Upper lobe of left lung (tissue), 6 donors: ENCODE measurements around the gene FMO4. TPM values are rescaled to one million over a fixed set of nuclear protein-coding genes. Genes with fewer than 3 reads are reported as not detected.

Experiments
- small RNA-seq, 4 donors: library from RNA; depleted of rRNA; stranded (forward); fragments of <200 nt; gene quantifications; one replicate each; pipeline ENCODE3, GENCODE V24; 2016
- total RNA-seq, 6 donors: library from RNA; depleted of rRNA in 4 of 6; stranded (reverse); fragments of >200 nt in 4 of 6; gene quantifications; one replicate each; pipeline versions ENCODE4 v1.1.0 to v1.2.1, GENCODE V29; 2016 to 2021
- donor health status: DM: no; HTN: no; CAD: no; lungs with moderate emphysema.
- donor health status: DM: no; HTN: yes; CAD: no; lungs with severe emphysema.

Gene FMO4
- total RNA-seq, 6 donors from 2014 or later: 3.1 to 6.9 (median 3.7) TPM

Small RNAs within 50 kb of the gene (small RNA-seq; reads per million reads assigned to genes)
- gene SRP14P4: 0 reads per million in 4 donors

Other genes with a start within 250 kb of the FMO4 start
- 10 to 100 TPM in 5 of 6 donors, 1 to 10 TPM in 1; 9.1 to 16.7 (median 13.5) TPM for gene FMO3, start 223.3 kb upstream of the FMO4 start, total RNA-seq
- gene FMO2, start 128.9 kb upstream of the FMO4 start, total RNA-seq: 100 to 1,000 TPM; 118 to 259 (median 169) TPM
- gene FMO1, start 65.7 kb upstream of the FMO4 start, total RNA-seq: 1 to 10 TPM in 1 of 6 donors, under 1 TPM in 2, not detected in 3; 0.67 to 1.3 (median 0.83) TPM
- gene PRRC2C, start 171.3 kb downstream of the FMO4 start, total RNA-seq: 100 to 1,000 TPM in 4 of 6 donors, 10 to 100 TPM in 2; 92.8 to 131 (median 112) TPM